Measurements from ENCODE around the gene BDKRB2. TPM values are rescaled to one million over a fixed set of nuclear protein-coding genes. Genes with fewer than 3 reads are reported as not detected.

The BDKRB2 gene
- total RNA-seq, 1 experiment from 2014 or later, result 0.49 TPM

- ATAC-seq (no peak), DNase-seq (ENCODE audit: low read depth, low spot score) (no peak)
- no peaks in the 10 kb centered on the region for H3K79me2 ChIP-seq (ENCODE audit: insufficient read depth, low read length)
- H3K4me1 ChIP-seq (ENCODE audit: control insufficient read depth in 1 of 2, insufficient read depth in 2 of 2, low read length in 2 of 2), result no peaks in the 10 kb centered on the region
- POLR2A ChIA-PET, result no interaction called here
- H3K9me2 ChIP-seq (ENCODE audit: insufficient read depth), result no peaks in the 10 kb centered on the region
- no peaks in the 10 kb centered on the region for H3K36me3 ChIP-seq (ENCODE audit: control insufficient read depth in 1 of 2, insufficient read depth in 2 of 2, low read length in 2 of 2)
- no peaks in the 10 kb centered on the region; the same call in 1 of the 2 replicates for H3K27me3 ChIP-seq (ENCODE audit: insufficient read depth, low read length)
- no peak overlapping the region for H3K4me3 ChIP-seq (replicated peaks in 1 of 2; ENCODE audit: low read depth in 1 of 2, low read length in 2 of 2)
- H2AFZ ChIP-seq (ENCODE audit: low read depth, low read length, poor library complexity, severe bottlenecking), result no peak overlapping the region
- intact Hi-C loops (cut with micrococcal nuclease), result no loop called here
- CTCF ChIA-PET, result no interaction called here
- no peaks in the 10 kb centered on the region for H4K20me1 ChIP-seq (ENCODE audit: insufficient read depth)
- RAD21 ChIA-PET (ENCODE audit: low non-redundant PET in 1 of 2, low total read pairs in 2 of 2, uncharacterized antibody in 2 of 2, unreplicated experiment in 2 of 2), result no interaction called here
- H3K4me2 ChIP-seq (ENCODE audit: low read length), result no peak overlapping the region
- TF ChIP-seq EGR1 (IDR thresholded peaks at IDR 0.05; ENCODE audit: low read depth), result no peak
- TF ChIP-seq POLR2A (IDR thresholded peaks at IDR 0.05; ENCODE audit: borderline replicate concordance, extremely low read depth, insufficient read depth, insufficient read length), result no peak
- no peak for TF ChIP-seq EZH2 (IDR thresholded peaks at IDR 0.05)
- TF ChIP-seq EZH2phosphoT487 (IDR thresholded peaks at IDR 0.05; ENCODE audit: borderline replicate concordance), result no peak
- TF ChIP-seq MAX (IDR thresholded peaks at IDR 0.05), result no peak
- no peak for TF ChIP-seq FOSL1 (IDR thresholded peaks at IDR 0.05; ENCODE audit: low read depth)
- TF ChIP-seq ELF1 (IDR thresholded peaks at IDR 0.05; ENCODE audit: borderline replicate concordance, low read depth), result no peak
- TF ChIP-seq ZBTB33 (IDR thresholded peaks at IDR 0.05; ENCODE audit: extremely low read depth, insufficient replicate concordance, low read length), result no peak
- TF ChIP-seq CEBPB (IDR thresholded peaks at IDR 0.05; ENCODE audit: low read depth), result no peak
- TF ChIP-seq ATF3 (IDR thresholded peaks at IDR 0.05), result no peak
- TF ChIP-seq ZFX (IDR thresholded peaks at IDR 0.05), result no peak
- TF ChIP-seq CTCF (IDR thresholded peaks at IDR 0.05 in 2 of 3, conservative IDR thresholded peaks at IDR 0.05 in 1 of 3; ENCODE audit: borderline replicate concordance in 1 of 3, insufficient read depth in 1 of 3, low read depth in 2 of 3, low read length in 2 of 3), result no peak
- no peak overlapping the region for H3K9ac ChIP-seq (ENCODE audit: low read length)
- H3K27ac ChIP-seq (ENCODE audit: low read depth, low read length), result no peak overlapping the region
- BruUV-seq (replicated peaks), result no TSS peak
- H3K9me3 ChIP-seq (ENCODE audit: control insufficient read depth in 1 of 2, insufficient read depth in 1 of 2, low read depth in 1 of 2, low read length in 2 of 2), result no peaks in the 10 kb centered on the region
These were observed 33.0 kb downstream of the BDKRB2 start for GRCh38 chr14:96237641-96238040.

All from HCT116 (cell line).